Amygdala (tissue), 56 donors: ENCODE data around the gene PCDH9.
A peak's percentile ranks its signal among the peaks of the same experiment; 100 is the strongest.

Experiments
- DNase-seq, 56 donors: peaks; one replicate each; lab custom pipeline; 2025; lab: John Stamatoyannopoulos, UW

Gene PCDH9

DNA sequence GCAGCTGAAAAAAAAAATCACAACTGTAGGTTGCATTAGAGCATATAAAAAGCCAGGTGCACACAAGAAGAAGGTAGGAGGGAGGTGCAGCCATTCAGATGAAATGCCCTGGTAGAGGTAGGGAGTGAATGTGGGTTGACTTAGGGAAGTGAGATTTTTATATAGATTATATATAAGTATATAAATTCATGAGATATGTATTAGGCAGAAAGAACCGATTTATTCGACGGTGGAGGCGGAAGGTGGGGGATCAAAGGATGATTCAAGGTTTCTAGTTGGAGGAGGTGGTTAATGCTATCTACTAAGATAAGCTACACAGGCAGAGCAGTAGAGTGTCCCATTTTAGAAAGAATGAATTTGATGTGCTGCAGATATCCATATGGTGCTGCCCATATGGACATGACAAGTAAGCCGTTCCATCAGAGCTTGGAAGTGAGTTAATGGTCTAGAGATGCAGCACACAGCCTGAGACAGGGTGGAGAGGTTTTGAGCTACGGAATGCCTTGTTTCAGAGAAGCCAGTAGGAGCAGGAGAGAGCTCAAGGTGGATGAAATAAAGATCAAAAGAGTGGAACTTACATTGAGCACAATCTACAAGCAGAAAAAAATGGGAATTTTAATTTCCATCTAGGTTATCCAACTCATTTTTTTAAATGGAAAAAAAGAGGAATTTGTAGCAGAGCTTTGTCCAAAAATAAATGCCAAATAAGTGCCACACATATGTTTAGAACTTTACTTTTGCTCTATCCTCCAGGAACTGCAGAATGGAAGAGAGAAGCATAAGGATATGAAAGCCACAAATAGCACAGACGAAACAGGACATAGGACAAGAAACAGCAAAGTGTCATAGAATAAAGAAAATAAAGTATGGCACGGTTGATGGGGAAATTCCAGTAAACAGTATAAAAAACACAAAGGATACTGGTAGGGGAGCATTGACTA lies 177.3 kb downstream of the PCDH9 start:
- no peak for DNase-seq

- no peak for DNase-seq
Observed at GRCh38 chr13:67049744-67050143, 180.4 kb downstream of the PCDH9 start.

DNA sequence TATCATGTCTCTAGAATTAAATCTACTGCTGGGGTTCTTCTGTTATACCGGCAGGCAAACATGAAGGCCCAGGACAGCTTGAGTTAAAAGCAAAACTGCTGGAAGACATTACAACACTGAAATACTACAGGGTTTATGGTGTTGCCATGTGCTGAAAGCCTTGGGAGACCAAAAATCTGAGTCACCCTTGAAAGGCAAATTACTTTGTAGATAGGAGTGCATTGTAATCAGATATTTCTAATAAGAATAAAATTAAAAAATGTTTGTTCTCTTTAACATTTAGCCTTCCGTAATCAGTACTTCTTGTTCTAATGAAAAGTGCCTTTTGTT lies 181.3 kb downstream of the PCDH9 start:
- no peak for DNase-seq

- no peak for DNase-seq
Observed at GRCh38 chr13:67048084-67048820, 181.9 kb downstream of the PCDH9 start.

GRCh38 chr13:67045357-67045756 lies 184.8 kb downstream of the PCDH9 start:
- DNase-seq, result no peak

GRCh38 chr13:67043901-67044300 lies 186.2 kb downstream of the PCDH9 start:
- no peak for DNase-seq

- DNase-seq, result peak in 5 of 56 donors; percentile 12 to 51 (median 20)
Observed at GRCh38 chr13:67042556-67042955, 187.6 kb downstream of the PCDH9 start.

- peak in 3 of 56 donors; percentile 17 to 37 (median 18) for DNase-seq
Observed at GRCh38 chr13:67036699-67037457, 193.3 kb downstream of the PCDH9 start.

DNA sequence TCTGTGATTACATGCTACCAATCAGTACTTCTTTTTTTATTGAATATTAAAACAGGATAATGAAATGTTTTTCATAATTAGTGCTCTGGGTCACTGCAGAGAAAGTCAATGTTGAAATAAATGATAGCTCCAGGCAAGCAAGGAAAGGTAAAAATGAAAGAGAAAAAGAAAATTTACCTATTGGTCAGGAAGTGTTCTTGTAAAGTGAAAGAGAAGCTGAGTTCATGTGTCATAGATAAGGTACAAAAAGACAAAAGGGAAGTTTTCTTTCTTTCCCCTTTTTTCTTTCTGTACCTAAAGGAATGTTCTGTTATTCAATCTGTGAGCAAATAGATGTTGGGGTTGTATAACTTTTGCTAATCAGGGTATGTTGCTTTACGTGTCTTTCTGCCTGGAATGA lies 197.0 kb downstream of the PCDH9 start:
- no peak for DNase-seq

DNA sequence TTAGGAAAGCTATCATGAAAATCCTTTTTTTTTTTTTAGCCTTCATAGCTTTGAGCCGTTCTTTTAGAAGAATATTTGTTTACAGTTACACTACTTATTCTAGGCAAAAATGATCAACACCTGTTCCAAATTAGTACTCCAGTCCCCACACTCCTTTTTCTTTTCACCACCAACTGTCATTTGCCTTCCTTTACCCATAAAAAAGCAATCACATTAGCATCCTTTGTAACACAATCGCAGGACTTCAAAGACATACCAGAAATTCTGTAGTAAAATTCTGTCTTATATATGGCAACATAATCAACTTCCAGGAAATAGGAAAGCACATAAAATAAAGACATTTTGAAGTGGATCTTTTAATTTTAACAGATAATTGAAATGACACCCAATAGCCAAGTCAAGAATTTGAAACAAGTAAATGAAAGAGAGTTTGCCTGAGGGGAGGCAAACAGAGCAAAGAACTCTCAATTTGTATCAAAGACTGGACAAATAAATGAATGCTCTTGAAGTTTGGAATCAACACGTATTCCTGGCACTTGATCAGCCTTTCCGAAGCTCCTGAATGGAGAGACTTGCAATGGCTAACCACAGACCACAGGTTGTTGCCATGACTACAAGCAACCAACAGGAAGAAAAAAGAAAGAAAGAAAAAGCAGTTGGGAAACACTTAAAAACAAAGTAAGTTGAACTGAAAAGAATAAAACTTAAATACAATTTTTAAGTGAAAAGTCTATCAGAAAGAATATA lies 206.8 kb downstream of the PCDH9 start:
- peak in 3 of 56 donors; percentile 2 to 9 (median 3) for DNase-seq

DNA sequence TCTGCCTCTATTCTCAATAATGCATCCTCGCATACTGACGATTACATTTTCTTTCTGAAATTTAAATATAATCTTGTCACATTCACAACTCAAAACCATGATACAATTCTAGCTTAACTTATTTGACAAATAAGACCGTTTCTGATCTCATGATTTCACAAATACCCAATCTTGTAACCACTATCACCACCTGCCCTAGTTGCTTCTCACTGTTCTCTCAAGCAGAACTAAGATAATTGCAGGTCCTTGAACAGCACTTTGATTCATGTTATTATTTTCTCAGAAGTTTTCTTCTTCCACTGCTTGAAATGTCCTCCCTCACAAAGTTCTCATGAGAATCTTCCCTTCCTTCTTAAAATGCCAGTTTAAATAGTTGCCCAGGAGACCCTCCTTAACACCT lies 211.4 kb downstream of the PCDH9 start:
- no peak for DNase-seq

DNA sequence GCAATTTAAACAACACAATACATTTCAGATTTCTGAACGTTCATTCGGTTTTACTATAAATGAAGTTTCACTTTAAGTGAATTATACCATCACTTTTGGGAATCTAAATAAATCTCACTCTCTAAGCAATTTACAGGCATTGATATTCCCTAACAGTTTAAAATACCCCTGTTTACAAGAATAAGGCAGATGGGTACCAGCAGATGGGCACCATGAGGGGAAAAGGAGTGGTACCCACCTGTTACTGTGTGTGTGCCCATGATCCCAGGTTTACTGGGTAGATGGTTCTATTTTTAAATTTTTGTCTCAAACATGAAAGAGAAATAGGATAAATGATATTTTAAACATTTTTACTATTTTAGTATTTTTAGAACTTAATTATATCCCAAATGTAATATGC lies 212.9 kb downstream of the PCDH9 start:
- no peak for DNase-seq

DNA sequence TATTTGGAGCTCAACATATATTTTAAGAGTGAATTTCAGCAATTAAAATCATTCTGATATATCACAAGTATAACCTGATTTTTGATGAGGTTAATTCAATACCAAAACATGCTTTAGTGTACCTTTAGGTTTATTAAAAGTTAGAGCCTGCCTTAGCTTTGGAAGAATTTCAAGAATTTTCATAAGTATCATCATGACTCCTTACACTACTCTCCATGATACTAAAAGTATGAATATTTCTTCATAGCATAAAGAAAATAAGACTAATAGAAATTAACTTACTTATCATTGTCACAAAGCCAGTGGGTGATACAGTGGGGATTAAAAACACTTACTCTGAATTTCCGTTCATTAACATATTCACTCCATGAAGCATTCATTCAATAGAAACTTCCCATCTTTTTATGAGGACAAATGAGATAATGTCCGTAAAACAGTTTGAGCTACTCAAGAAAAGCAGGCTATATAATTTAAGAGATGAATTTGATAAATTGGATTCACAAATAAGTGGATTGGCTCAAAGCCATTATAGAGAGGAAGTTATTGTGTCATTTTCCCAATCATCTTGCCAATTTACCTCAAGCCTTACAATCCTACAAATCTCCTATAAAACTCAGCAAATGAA lies 214.0 kb downstream of the PCDH9 start:
- DNase-seq, result no peak

DNA sequence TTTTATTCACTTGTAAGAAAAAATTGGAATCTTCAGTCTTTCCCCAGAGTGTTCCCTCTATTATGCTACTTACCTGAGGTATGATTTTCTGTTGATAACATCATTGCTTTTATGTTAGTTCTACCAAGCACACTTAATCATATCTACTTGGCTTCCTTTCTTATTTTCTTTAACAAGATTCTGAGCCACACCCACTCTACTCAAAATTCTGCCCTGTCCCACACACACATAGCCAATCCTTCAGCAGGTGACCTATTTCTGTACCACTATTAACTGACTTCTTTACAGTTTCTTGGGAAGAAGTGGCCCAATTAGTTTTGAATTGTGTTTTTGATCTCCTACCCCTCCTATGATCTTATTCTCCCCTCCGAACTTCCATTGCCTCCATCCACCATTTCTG lies 215.7 kb downstream of the PCDH9 start:
- DNase-seq, result no peak

DNA sequence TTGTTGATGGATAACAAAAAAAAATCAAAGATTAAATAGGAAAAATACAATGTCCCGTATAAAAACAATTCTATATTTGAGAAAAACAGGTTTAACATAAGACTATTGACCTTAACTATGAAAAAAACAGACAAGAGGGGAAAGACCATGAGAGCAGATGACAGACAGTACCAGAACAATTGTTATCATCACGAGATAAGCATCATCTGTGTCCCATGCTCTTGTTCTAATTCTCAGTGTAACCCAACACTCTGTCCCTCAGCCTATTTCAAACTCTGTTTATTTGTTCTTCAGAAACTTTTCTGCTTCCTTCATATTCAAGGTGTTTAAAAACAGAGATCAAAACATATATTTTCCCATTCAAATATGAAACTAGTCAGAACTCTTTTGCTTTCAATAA lies 216.4 kb downstream of the PCDH9 start:
- no peak for DNase-seq

GRCh38 chr13:67008075-67008668 lies 222.0 kb downstream of the PCDH9 start:
- DNase-seq, result no peak

- DNase-seq, result no peak
Observed at GRCh38 chr13:67004511-67004910, 225.6 kb downstream of the PCDH9 start.

DNA sequence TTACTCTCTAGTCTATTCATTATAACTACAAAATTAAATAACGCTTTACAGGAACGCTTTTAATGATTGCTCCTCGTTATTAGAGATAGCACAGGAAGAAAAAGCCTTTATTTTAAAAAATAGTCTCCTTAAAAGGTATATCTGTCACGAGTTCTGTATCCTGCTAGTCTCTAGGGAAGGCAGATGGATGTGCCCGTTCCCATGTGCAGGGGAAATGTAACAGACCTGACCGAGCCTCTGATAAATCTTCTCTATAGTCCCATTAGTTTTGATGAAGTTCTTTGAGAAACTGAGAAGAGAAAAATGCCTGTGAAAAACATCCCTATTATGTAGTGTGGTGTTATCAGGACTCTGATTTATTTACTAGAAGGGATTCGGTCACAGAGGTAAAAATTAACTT lies 226.4 kb downstream of the PCDH9 start:
- DNase-seq, result no peak

DNA sequence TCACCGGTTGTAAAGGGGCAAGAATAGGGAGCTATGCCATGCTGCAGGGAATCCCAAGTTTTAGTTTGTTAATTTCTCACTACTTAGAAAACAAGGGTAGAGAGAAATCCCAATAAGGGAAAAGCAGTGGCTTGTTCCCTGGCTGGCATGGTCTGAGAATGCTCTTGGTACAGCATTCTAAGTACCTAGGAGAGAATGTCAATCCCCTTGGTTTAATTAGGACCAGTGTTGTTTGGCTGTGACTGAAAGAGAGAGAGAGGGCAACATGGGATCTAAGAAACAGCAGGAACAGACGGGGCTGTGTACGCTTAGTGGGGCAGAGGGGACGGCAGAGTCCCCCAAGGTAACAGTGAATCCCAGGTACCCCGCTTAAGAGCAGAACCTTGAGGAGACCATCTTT lies 228.8 kb downstream of the PCDH9 start:
- DNase-seq, result peak in 9 of 56 donors; percentile 5 to 46 (median 31)
